NK-92 (cell line): Measurements from ENCODE around the gene CARS1.

Experiments
- DNase-seq: peaks from one replicate; lab custom pipeline; 2025; ENCODE audit not compliant: unreplicated experiment; lab: John Stamatoyannopoulos, UW

CARS1 gene

DNA sequence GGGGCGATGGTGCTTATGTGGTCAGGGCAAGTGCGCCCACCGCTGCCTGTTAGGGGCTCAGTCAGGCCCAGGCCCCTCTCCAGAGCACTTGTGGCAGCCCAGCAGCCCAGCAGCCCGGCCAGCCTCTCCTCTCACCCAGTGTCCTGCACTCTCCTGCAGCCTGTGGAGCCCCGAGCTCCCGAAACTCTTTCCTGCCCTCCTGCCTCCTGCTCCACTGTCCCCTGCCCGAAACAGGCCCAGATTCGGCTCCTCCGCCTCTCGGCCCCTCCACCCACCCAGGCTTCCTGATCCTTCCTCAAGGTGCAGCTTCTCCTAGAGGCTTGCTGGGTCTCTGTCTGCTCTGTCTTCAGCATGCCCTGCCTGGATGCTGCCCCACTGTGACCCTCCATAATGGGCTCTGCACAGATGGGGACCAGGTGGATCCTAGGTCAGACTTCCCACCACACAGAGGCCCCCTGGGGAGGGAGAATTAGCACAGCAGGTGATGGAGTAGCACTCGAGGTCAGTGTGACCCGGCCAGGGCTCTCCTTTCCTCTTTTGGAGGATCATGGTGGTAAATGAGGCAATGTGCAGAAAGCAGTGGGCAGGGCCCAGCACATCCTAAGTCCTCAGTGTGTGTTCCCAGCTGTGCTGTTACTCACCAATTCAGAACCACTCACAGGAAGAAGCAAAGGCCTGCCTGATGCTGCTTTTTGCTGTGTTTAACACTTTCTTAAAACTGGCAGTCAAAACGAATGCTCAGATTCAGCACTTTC, 46.5 kb downstream of the CARS1 start:
- DNase-seq: no peak

- no peak for DNase-seq
These were observed 47.2 kb downstream of the CARS1 start for GRCh38 chr11:3010004-3010403.

DNA sequence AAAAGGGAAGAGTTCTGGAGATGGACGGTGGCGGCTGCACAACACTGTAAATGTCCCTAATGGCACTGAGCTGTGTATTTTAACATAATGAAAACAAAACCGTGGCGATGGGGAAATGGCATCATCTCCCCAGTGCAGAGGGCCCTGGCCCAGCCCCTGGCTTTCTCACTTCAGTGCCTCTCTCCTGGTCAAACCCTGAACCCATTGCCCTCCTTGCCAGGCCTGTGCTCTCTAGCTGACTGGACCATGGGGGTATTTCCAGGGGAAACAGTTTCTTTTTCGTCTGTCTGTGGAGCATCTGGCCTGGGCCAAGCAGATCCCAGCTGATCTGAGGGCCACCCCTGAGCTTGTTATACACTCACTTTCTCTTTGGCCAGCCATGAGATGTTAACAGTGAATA, 47.7 kb downstream of the CARS1 start:
- no peak for DNase-seq

GRCh38 chr11:3008746-3009336, 48.4 kb downstream of the CARS1 start:
- no peak for DNase-seq

DNA sequence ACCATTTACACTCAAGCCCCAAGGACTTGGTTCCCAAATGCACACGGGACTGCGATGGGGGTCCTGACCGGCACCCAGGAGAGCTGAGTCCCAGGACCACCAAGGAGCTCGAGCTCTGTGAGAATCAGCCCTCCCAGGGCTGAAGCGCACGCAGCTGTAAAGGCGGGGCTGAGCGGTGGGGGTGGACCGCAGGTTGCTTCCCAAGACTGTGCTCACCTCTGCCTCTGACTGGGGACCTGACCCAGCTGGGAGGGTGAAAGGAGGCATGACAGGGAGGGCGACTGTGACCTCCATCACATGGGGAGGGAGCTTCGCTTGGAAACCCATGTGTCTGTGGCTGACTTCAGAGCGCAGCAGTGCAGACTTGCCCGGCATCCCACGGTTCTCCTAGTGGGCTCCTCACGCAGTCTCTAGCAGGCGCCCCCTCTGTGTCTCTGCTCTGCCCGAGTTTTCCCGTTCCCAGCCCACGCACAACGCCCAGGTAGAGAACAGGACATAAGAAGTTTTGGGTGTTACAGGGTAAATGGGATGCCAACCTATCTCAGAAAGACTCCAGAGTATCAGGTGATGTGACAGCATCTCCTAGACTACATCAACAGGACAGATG, 49.7 kb downstream of the CARS1 start:
- DNase-seq: no peak

DNA sequence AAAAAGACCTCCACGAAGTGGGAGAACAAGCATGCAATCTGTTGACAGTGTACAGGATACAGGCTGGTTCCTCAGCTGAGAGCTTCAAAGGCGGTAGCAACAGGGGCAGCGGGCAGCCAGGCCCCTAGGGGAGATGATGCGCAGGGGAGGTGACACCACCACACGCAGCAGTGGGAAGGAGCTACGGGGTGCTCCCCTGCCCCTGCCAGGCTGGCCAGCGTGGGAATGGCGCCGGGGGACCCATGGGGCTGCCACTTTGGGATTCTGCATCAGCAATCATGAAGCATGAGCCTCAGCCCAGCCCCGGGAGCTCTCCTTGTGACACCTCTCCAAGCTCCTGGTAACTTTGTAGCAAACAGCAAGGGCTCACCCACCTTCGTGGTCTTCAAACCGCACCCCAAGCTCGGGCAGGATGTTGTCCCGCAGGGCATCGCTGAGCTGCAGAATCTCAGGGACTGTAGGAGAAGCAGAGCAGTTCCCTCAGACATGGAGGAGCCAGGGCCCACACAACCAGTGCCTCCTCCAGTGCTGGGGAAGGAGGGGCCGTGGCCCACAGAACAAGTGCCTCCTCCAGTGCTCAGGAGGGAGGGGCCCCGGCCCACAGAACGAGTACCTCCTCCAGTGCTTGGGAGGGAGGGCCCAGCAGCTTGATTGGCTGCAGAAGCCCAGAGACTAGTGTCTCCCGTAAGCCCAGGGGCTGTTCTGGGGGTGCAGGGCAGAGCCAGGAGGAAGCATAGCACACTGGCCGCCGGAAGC, 50.5 kb downstream of the CARS1 start:
- no peak for DNase-seq

- no peak for DNase-seq
These were observed 52.7 kb downstream of the CARS1 start for GRCh38 chr11:3004481-3004880.

DNA sequence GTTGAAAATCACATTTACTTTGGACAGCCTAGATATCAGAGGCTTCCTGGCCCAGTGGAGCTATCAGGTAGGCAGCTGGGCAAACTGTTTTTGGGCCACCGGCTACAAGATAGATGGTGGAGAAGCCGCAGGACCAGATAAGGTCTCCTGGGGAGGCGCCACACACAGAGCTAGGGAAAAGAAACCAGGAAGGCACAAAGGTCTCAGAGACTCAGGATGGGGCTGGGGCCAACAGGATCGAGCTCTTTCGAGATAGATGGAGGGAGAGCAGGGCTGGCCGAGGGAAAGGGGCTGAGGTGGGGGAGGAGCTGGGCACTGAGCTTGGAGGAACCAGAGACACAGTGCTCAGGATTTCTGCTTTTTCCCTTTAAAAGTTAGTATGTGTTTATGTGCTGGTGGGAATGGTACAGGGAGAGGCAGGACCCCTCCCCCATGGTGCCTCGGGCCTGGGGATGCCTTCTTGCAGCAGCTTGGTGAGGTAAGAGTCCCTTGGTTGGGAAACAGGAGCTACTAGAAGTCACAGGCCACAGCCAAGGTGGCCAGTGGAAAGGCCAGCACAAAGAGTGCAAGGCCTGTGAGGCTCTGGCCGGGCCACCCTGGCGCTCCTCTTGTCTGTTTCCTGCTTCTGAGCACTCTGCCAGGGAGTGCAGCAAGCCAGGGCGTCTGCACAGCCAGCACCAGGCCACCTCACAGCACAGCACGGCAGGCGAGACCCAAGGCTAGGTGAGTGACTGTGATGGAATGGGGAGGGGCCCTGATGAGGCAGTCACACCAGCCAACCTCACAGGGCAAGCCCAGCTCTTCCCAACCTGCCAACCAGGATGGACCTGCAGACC, 53.6 kb downstream of the CARS1 start:
- DNase-seq: no peak

GRCh38 chr11:3002871-3003270, 54.4 kb downstream of the CARS1 start:
- DNase-seq: no peak

- DNase-seq: no peak
These were observed 54.8 kb downstream of the CARS1 start for GRCh38 chr11:3002351-3002861.

GRCh38 chr11:3001496-3001895, 55.7 kb downstream of the CARS1 start:
- DNase-seq: no peak

DNA sequence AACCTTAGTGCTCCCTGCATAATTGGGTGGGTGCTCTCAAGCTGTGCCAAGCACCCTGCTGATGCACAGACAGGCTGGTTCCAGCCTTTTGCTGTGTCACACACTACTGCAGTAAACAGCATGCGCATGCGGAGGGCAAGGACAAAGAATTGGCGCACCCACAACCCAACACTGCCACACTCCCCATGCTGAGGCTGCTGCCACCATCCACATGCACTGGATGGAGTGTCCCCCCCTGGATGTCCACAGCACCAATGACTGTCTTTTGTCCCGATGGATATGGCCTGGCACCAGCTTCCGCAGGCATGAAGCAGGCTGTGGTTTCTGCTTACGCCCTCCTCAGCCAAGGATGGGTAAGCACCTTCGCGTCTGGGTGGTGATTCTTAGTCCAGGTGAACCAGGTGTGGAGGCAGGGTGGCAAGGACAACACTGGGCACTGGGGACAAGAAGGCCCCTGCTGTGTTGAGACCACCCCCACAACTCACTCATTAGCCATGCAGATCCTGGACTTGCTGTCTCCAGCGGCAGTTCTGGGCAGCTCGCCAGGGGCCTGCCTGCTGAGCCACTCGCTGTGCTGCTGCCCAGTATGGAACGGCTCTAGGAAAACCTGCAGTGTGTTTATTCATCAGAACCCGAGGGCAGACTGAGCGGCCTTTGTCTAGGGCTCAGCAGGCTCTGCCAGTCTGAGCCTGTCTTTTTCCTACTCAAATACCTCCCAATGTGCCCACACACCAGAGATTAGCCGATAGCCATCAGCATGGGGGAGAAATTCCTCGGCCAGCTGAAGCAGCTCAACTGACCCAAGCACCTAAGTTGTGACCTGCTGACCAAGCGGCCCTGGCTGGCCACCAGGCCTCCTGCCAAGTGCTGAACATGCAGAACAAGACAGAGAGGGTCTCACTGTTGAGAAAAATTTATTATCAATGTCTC, 56.9 kb downstream of the CARS1 start:
- DNase-seq: no peak

GRCh38 chr11:2999464-2999998, 57.7 kb downstream of the CARS1 start:
- DNase-seq: no peak

- no peak for DNase-seq
These were observed 59.0 kb downstream of the CARS1 start for GRCh38 chr11:2998073-2998850.

DNA sequence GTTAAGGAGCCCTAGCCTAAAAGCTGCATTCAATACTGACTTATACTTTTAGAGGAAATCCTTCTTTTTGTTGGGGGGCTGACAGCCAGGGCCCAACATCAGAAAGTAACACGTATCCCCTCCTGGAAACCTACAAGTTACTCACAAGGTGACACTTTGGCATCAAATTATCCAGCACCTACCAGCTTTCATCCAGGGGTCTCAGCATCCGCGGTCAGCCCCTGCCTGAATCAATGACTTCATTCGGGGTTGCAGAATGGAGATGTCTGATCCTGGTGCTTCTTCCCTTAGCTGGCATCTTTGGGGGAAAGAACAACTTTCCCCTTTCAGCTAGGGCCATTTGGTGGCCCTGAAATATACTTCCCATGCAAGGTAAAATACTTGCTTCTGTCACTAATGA, 59.8 kb downstream of the CARS1 start:
- DNase-seq: no peak

DNA sequence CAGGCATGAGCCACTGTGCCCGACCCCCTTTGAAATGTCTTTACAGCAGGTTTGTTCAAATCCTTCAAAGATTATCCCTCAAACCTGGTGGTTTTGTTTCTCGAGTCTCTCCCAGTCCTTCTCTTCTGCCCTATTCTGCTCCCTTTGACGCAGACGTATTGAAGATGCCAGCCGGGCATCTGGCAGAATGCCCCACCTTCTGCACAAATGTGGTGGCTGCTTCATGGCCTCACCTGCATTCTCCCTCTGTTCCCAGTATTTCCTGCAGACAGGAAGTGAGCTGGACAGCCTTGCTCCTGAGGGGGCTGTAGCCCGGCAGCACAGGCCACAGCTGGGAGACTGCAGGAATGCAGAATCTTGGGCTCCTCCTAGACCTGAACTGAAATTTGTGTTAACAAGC, 60.2 kb downstream of the CARS1 start:
- no peak for DNase-seq

- DNase-seq: no peak
These were observed 61.2 kb downstream of the CARS1 start for GRCh38 chr11:2995893-2996554.

DNA sequence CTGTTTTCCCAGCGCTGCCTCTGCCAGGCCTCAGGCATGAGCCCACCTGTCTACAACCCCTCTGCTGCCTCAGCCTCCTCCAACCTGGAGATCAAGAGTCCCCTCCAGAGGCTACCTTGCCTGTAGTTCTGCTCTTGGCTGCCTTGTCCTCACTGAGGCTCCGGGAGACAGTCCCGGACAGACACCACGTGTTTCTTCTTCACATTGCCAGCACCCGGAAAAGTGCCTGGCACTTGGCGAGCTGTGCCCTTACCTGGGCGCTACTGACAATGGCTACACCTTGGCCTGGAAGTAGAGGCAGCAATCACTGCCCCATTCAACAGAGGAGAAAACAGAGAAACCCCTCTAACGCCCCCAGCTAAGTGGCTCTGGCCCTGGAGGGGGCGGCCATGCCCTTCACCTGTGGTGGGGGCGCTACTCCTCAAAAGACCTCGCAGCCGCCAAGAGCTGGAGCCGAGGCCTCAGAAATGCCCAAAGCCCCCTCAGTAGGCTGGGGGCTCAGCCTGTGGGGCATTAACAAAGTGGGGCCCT, 62.1 kb downstream of the CARS1 start:
- DNase-seq: no peak
